Calu3 (cell line): ENCODE results near the gene CCDC32. TPM values are rescaled to one million over a fixed set of nuclear protein-coding genes. Genes with fewer than 3 reads are reported as not detected.
"Not testable (repeated sequence)": the region's sequence is repeated elsewhere in the genome, so short reads cannot be mapped to it uniquely, and the experiment has no call there.

Experiments
- BruUV-seq: library from RNA; stranded (reverse); fragments of 400-500 nt; replicated peaks from 2 replicates; lab custom pipeline; 2021; lab: Mats Ljungman, UMichigan
- CTCF ChIA-PET: fragments of 300-600 bp; sonication (Branson Sonifier 250); formaldehyde crosslinking; loops from one replicate; lab custom pipeline; 2022; ENCODE audit warnings: antibody characterized with exemption; lab: Charles Lee
- DNase-seq: peaks from one replicate; pipeline ENCODE4 v3.0.0; 2022
- H3K27ac Mint-ChIP-seq: one replicate; pipeline ENCODE4 v1.8.0; 2022; ENCODE audit warnings: mixed read lengths; ENCODE audit not compliant: unreplicated experiment
- H3K27me3 Mint-ChIP-seq: one replicate; pipeline ENCODE4 v1.8.0; 2022; ENCODE audit warnings: mixed read lengths; ENCODE audit not compliant: unreplicated experiment
- H3K36me3 Mint-ChIP-seq: one replicate; pipeline ENCODE4 v1.8.0; 2022; ENCODE audit warnings: mild to moderate bottlenecking, moderate library complexity, mixed read lengths; ENCODE audit not compliant: insufficient read depth, unreplicated experiment
- H3K4me1 Mint-ChIP-seq: one replicate; pipeline ENCODE4 v1.8.0; 2022; ENCODE audit warnings: mild to moderate bottlenecking, low read depth, mixed read lengths; ENCODE audit not compliant: unreplicated experiment
- H3K4me3 Mint-ChIP-seq: one replicate; pipeline ENCODE4 v1.8.0; 2022; ENCODE audit warnings: mild to moderate bottlenecking, low read depth, moderate library complexity, mixed read lengths; ENCODE audit not compliant: unreplicated experiment
- H3K9me3 Mint-ChIP-seq: one replicate; pipeline ENCODE4 v1.8.0; 2022; ENCODE audit warnings: low read depth, mixed read lengths; ENCODE audit not compliant: unreplicated experiment
- CTCF ChIP-seq: fragments of 200-600 bp; IDR thresholded peaks from one replicate; pipeline ENCODE4 v1.8.0; 2022; ENCODE audit warnings: antibody characterized with exemption; ENCODE audit not compliant: unreplicated experiment
- intact Hi-C: fragments of 100-400 bp; cut with micrococcal nuclease; formaldehyde crosslinking; loops from one replicate; pipeline ENCODE4 v1.10.0; 2022; ENCODE audit not compliant: unreplicated experiment
- total RNA-seq: library from RNA; stranded (reverse); gene quantifications from 2 replicates; pipeline ENCODE4 v1.2.3, GENCODE V29; 2022

Gene CCDC32
- total RNA-seq, 1 experiment from 2014 or later: 13.6 TPM

GRCh38 chr15:40578892-40579291, 14.1 kb upstream of the CCDC32 start:
- H3K27ac Mint-ChIP-seq: no peak overlapping the region
- no peak for DNase-seq
- intact Hi-C loops: no loop called here
- BruUV-seq: no TSS peak
- no peak overlapping the region for H3K4me3 Mint-ChIP-seq
- no peaks in the 10 kb centered on the region for H3K4me1 Mint-ChIP-seq
- no peaks in the 10 kb centered on the region for H3K27me3 Mint-ChIP-seq
- CTCF ChIA-PET: interaction anchor here (0.9 kb wide), 1 partner anchor 14 kb away, joined by 3 read pairs; the partner anchor contains the start of gene CCDC32
- no peaks in the 10 kb centered on the region for H3K9me3 Mint-ChIP-seq
- no peak for TF ChIP-seq CTCF
- peaks cover 12% of the 10 kb centered on the region for H3K36me3 Mint-ChIP-seq

- H3K27me3 Mint-ChIP-seq, BruUV-seq, H3K36me3 Mint-ChIP-seq, DNase-seq, H3K9me3 Mint-ChIP-seq, H3K27ac Mint-ChIP-seq, H3K4me1 Mint-ChIP-seq, intact Hi-C loops, CTCF ChIA-PET, H3K4me3 Mint-ChIP-seq: not testable (repeated sequence)
Observed at GRCh38 chr15:40576914-40577313, 12.1 kb upstream of the CCDC32 start.

- H3K36me3 Mint-ChIP-seq: peaks cover 8% of the 10 kb centered on the region
- no peak for TF ChIP-seq CTCF
- H3K27ac Mint-ChIP-seq: no peak overlapping the region
- H3K4me3 Mint-ChIP-seq: no peak overlapping the region
- DNase-seq: no peak
- BruUV-seq: no TSS peak
- intact Hi-C loops: no loop called here
- CTCF ChIA-PET: no interaction called here
- H3K4me1 Mint-ChIP-seq: no peaks in the 10 kb centered on the region
- no peaks in the 10 kb centered on the region for H3K9me3 Mint-ChIP-seq
- H3K27me3 Mint-ChIP-seq: no peaks in the 10 kb centered on the region
Observed at GRCh38 chr15:40575113-40575512, 10.3 kb upstream of the CCDC32 start.

GRCh38 chr15:40569129-40569953, 4.5 kb upstream of the CCDC32 start, which contains the start of gene RPUSD2:
RPUSD2 (plus strand) TSS chr15:40569299; CDS start chr15:40569338, 39 bp downstream.
- intact Hi-C loops: no loop called here
- no peaks in the 10 kb centered on the region for H3K9me3 Mint-ChIP-seq
- peak; percentile 89 for DNase-seq
- CTCF ChIA-PET: interaction anchor here (0.6 to 1.7 kb wide), 3 partner anchors 21 to 324 kb away, joined by 4 read pairs; no protein-coding TSS in a partner anchor
- TF ChIP-seq CTCF: no peak
- H3K27me3 Mint-ChIP-seq: no peaks in the 10 kb centered on the region
- H3K36me3 Mint-ChIP-seq: peaks cover 34% of the 10 kb centered on the region
- peak within 1 kb of the TSS; percentile 80 for H3K4me3 Mint-ChIP-seq
- peak within 1 kb of the TSS; percentile 39 for H3K27ac Mint-ChIP-seq
- TSS peak; percentile 70 for BruUV-seq
- H3K4me1 Mint-ChIP-seq: no peaks in the 10 kb centered on the region

GRCh38 chr15:40567111-40567510, 2.3 kb upstream of the CCDC32 start:
- CTCF ChIA-PET: no interaction called here
- no peak overlapping the region for H3K27ac Mint-ChIP-seq
- H3K36me3 Mint-ChIP-seq: peaks cover 32% of the 10 kb centered on the region
- no peak for TF ChIP-seq CTCF
- intact Hi-C loops: no loop called here
- H3K4me1 Mint-ChIP-seq: no peaks in the 10 kb centered on the region
- DNase-seq: no peak
- BruUV-seq: no TSS peak
- no peaks in the 10 kb centered on the region for H3K9me3 Mint-ChIP-seq
- H3K27me3 Mint-ChIP-seq: no peaks in the 10 kb centered on the region
- H3K4me3 Mint-ChIP-seq: no peak overlapping the region
